Measurements from ENCODE around the gene FBN1. TPM values are rescaled to one million over a fixed set of nuclear protein-coding genes. Genes with fewer than 3 reads are reported as not detected.

FBN1 gene
- polyA plus RNA-seq, 2 of the 4 experiments (the other 2 are of a cell fraction), result 6.3 to 9.4 TPM

GRCh38 chr15:48558226-48558625 is 87.3 kb downstream of the FBN1 start:
- ATAC-seq, result no peak
- ChIA-PET CTCF (no interaction called here), POLR2A (no interaction called here)
- no peaks in the 10 kb centered on the region for H3K9me3 ChIP-seq
- H3K4me1 ChIP-seq, result no peaks in the 10 kb centered on the region
- DNase-seq (ENCODE audit: low read depth in 1 of 2, low spot score in 1 of 2), result no peak
- H3K4me3 ChIP-seq, result no peak overlapping the region
- TF ChIP-seq HEYL (CRISPR knock-in tag; IDR thresholded peaks at IDR 0.05) (no peak), ZSCAN20 (CRISPR knock-in tag; IDR thresholded peaks at IDR 0.05) (no peak), CHD2 (IDR thresholded peaks at IDR 0.05; ENCODE audit: low read length, partially characterized antibody) (no peak), NFE2L2 (conservative IDR thresholded peaks at IDR 0.05; ENCODE audit: low read length) (no peak), SMC3 (IDR thresholded peaks at IDR 0.05) (no peak), RARB (CRISPR knock-in tag; IDR thresholded peaks at IDR 0.05) (no peak), HOXA7 (CRISPR knock-in tag; IDR thresholded peaks at IDR 0.05) (no peak), ESRRA (IDR thresholded peaks at IDR 0.05; ENCODE audit: borderline replicate concordance, low read length) (no peak), USF2 (IDR thresholded peaks at IDR 0.05) (no peak), CTCF (IDR thresholded peaks at IDR 0.05) (no peak), HOXB13 (CRISPR knock-in tag; IDR thresholded peaks at IDR 0.05; ENCODE audit: low read depth) (no peak), BCL3 (IDR thresholded peaks at IDR 0.05) (no peak)
- no peak overlapping the region for H3K27ac ChIP-seq
- FAIRE-seq, result no peak
- no peak overlapping the region for H3K4me2 ChIP-seq

- no peak for FAIRE-seq
- POLR2A ChIA-PET, result no interaction called here
These were observed 88.2 kb downstream of the FBN1 start for GRCh38 chr15:48557335-48557734.

GRCh38 chr15:48556159-48556897 is 89.2 kb downstream of the FBN1 start:
- DNase-seq (ENCODE audit: low read depth in 1 of 2, low spot score in 1 of 2) (no peak), ATAC-seq (no peak), FAIRE-seq (no peak)
- peak; percentile 45 for TF ChIP-seq MAFK (IDR thresholded peaks at IDR 0.05; ENCODE audit: partially characterized antibody)
- TF ChIP-seq ESRRA (IDR thresholded peaks at IDR 0.05; ENCODE audit: borderline replicate concordance, low read length), result no peak
- TF ChIP-seq POLR2AphosphoS2 (conservative IDR thresholded peaks at IDR 0.05; ENCODE audit: low read length), result no peak
- no peak for TF ChIP-seq RNF2 (IDR thresholded peaks at IDR 0.05; ENCODE audit: borderline replicate concordance, low read depth)
- TF ChIP-seq FOSL2 (IDR thresholded peaks at IDR 0.05), result no peak
- no peak for TF ChIP-seq FOSL2 (CRISPR knock-in tag; IDR thresholded peaks at IDR 0.05)
- no peaks in the 10 kb centered on the region for H3K9me3 ChIP-seq
- H3K4me2 ChIP-seq, result no peak overlapping the region
- no peaks in the 10 kb centered on the region for H3K4me1 ChIP-seq
- WGBS (ENCODE audit: missing lambda C conversion rate), result 71% methylated on average over 7 of the region's 7 CpGs
- H3K27ac ChIP-seq, result no peak overlapping the region
- ChIA-PET POLR2A (no interaction called here), CTCF (no interaction called here)
- H3K4me3 ChIP-seq, result no peak overlapping the region

More at GRCh38 chr15:48557335-48557734, 88.2 kb downstream of the FBN1 start:
- Histone ChIP-seq H3K9me3 (no peaks in the 10 kb centered on the region), H3K4me3 (no peak overlapping the region), H3K4me1 (no peaks in the 10 kb centered on the region), H3K27ac (no peak overlapping the region), H3K4me2 (no peak overlapping the region)
- DNase-seq (ENCODE audit: low read depth in 1 of 2, low spot score in 1 of 2), result no peak
- no peak for ATAC-seq
- 88% methylated on average over 8 of the region's 8 CpGs for WGBS (ENCODE audit: missing lambda C conversion rate)
- CTCF ChIA-PET, result no interaction called here
- TF ChIP-seq NR3C1 (IDR thresholded peaks at IDR 0.05), result no peak
- no peak for TF ChIP-seq NPAS2 (CRISPR knock-in tag; IDR thresholded peaks at IDR 0.05; ENCODE audit: borderline replicate concordance)
- no peak for TF ChIP-seq ELK1 (IDR thresholded peaks at IDR 0.05; ENCODE audit: low read depth, low read length)
- TF ChIP-seq FOSL2 (IDR thresholded peaks at IDR 0.05), result no peak
- no peak for TF ChIP-seq FOSL2 (CRISPR knock-in tag; IDR thresholded peaks at IDR 0.05)
